Caco-2 (cell line): Measurements from ENCODE around the gene CDK15. TPM values are rescaled to one million over a fixed set of nuclear protein-coding genes. Genes with fewer than 3 reads are reported as not detected.
A peak's percentile ranks its signal among the peaks of the same experiment; 100 is the strongest.
"Not testable (repeated sequence)": the region's sequence is repeated elsewhere in the genome, so short reads cannot be mapped to it uniquely, and the experiment has no call there.

Experiments used
- BruUV-seq: library from RNA; stranded (reverse); fragments of 400-500 nt; replicated peaks from 2 replicates; lab custom pipeline; 2021; lab: Mats Ljungman, UMichigan
- CTCF ChIA-PET: fragments of 300-600 bp; sonication (Branson Sonifier 250); formaldehyde crosslinking; loops from one replicate; lab custom pipeline; 2022; ENCODE audit warnings: antibody characterized with exemption; lab: Charles Lee
- POLR2A ChIA-PET: fragments of 300-600 bp; sonication (Branson Sonifier 250); formaldehyde crosslinking; loops from one replicate; lab custom pipeline; 2022; ENCODE audit warnings: antibody characterized with exemption; lab: Charles Lee
- DNase-seq, 2 experiments: peaks; one replicate each; pipeline versions ENCODE4 v3.0.0 to v3.0.0-alpha.2; 2020 to 2022
- H3K27me3 ChIP-seq: replicated peaks from 2 replicates; pipeline ENCODE4 v1.6.0; 2011; ENCODE audit warnings: low read length; ENCODE audit not compliant: control insufficient read depth, insufficient read depth
- H3K36me3 ChIP-seq: 2 replicates; pipeline ENCODE4 v1.5.1; 2011; ENCODE audit warnings: low read length; ENCODE audit not compliant: control insufficient read depth, insufficient read depth
- H3K4me1 ChIP-seq: fragments of 250-450 bp; sonication (Bioruptor Pico); 2 replicates; pipeline ENCODE4 v1.5.1; 2020; ENCODE audit warnings: mild to moderate bottlenecking
- H3K4me3 ChIP-seq: 2 replicates; pipeline ENCODE4 v1.5.1; 2011; ENCODE audit warnings: low read depth, mild to moderate bottlenecking, control low read depth, low read length
- H3K9me3 ChIP-seq: fragments of 250-450 bp; sonication (Bioruptor Pico); 2 replicates; pipeline ENCODE4 v1.5.1; 2020; ENCODE audit warnings: mild to moderate bottlenecking, moderate library complexity
- H3K27ac Mint-ChIP-seq: one replicate; pipeline ENCODE4 v1.8.0; 2022; ENCODE audit warnings: mixed read lengths; ENCODE audit not compliant: unreplicated experiment
- H3K27me3 Mint-ChIP-seq: one replicate; pipeline ENCODE4 v1.8.0; 2022; ENCODE audit warnings: mixed read lengths; ENCODE audit not compliant: insufficient read depth, unreplicated experiment
- H3K36me3 Mint-ChIP-seq: one replicate; pipeline ENCODE4 v1.8.0; 2022; ENCODE audit warnings: mild to moderate bottlenecking, mixed read lengths; ENCODE audit not compliant: insufficient read depth, unreplicated experiment
- H3K4me1 Mint-ChIP-seq: one replicate; pipeline ENCODE4 v1.8.0; 2022; ENCODE audit warnings: low read depth, mixed read lengths; ENCODE audit not compliant: unreplicated experiment
- H3K4me3 Mint-ChIP-seq: one replicate; pipeline ENCODE4 v1.8.0; 2022; ENCODE audit warnings: mild to moderate bottlenecking, moderate library complexity, mixed read lengths; ENCODE audit not compliant: unreplicated experiment
- H3K9me3 Mint-ChIP-seq: one replicate; pipeline ENCODE4 v1.8.0; 2022; ENCODE audit warnings: mixed read lengths; ENCODE audit not compliant: unreplicated experiment
- CTCF ChIP-seq, 2 experiments: fragments of 200-600 bp in 1 of 2; IDR thresholded peaks; 1 replicate in 1 of 2; 2 replicates in 1 of 2; pipeline versions ENCODE4 v1.5.1 to v1.8.0; 2011 to 2022; ENCODE audit warnings: antibody characterized with exemption in 1 of 2, control low read depth in 1 of 2, inconsistent platforms in 1 of 2, low read depth in 1 of 2, low read length in 1 of 2, mild to moderate bottlenecking in 1 of 2, moderate library complexity in 1 of 2; ENCODE audit not compliant: insufficient read depth in 1 of 2, severe bottlenecking in 1 of 2, unreplicated experiment in 1 of 2
- intact Hi-C: fragments of 100-400 bp; cut with micrococcal nuclease; formaldehyde crosslinking; loops from one replicate; pipeline ENCODE4 v1.10.0; 2022; ENCODE audit not compliant: unreplicated experiment
- total RNA-seq: library from RNA; stranded (reverse); gene quantifications from 2 replicates; pipeline ENCODE4 v1.2.3, GENCODE V29; 2022

Gene CDK15
- total RNA-seq, 1 experiment from 2014 or later, result not detected

- no TSS peak for BruUV-seq
- Mint-ChIP-seq H3K36me3 (no peaks in the 10 kb centered on the region), H3K27ac (peak overlapping the region; percentile 36), H3K9me3 (no peaks in the 10 kb centered on the region), H3K4me1 (peaks cover 35% of the 10 kb centered on the region), H3K4me3 (no peak overlapping the region), H3K27me3 (no peaks in the 10 kb centered on the region)
- TF ChIP-seq CTCF (IDR thresholded peaks at IDR 0.05; ENCODE audit: insufficient read depth in 1 of 2, low read depth in 1 of 2, low read length in 1 of 2, severe bottlenecking in 1 of 2, unreplicated experiment in 1 of 2), result no peak
- no peaks in the 10 kb centered on the region for H3K36me3 ChIP-seq
- H3K27me3 ChIP-seq, result no peaks in the 10 kb centered on the region
- peaks cover 23% of the 10 kb centered on the region for H3K4me1 ChIP-seq
- intact Hi-C loops, result no loop called here
- no peak for DNase-seq
- CTCF ChIA-PET, result interaction anchor here (0.5 kb wide), 1 partner anchor 22 kb away, joined by 3 read pairs; no protein-coding TSS in a partner anchor
- no peaks in the 10 kb centered on the region for H3K9me3 ChIP-seq
- no peak overlapping the region for H3K4me3 ChIP-seq
- POLR2A ChIA-PET, result no interaction called here
Observed at GRCh38 chr2:201809633-201810032, 3.3 kb downstream of the CDK15 start.

- H3K27me3 Mint-ChIP-seq, BruUV-seq, H3K27me3 ChIP-seq, H3K36me3 Mint-ChIP-seq, intact Hi-C loops, H3K4me3 Mint-ChIP-seq, H3K27ac Mint-ChIP-seq, H3K9me3 Mint-ChIP-seq, H3K36me3 ChIP-seq, H3K9me3 ChIP-seq, POLR2A ChIA-PET, H3K4me3 ChIP-seq: not testable (repeated sequence)
- H3K4me1 Mint-ChIP-seq, result peaks cover 35% of the 10 kb centered on the region
- H3K4me1 ChIP-seq, result peaks cover 23% of the 10 kb centered on the region
- peak in 1 of 2 experiments; percentile 35 for DNase-seq
- CTCF ChIA-PET, result interaction anchor here (0.7 kb wide), 1 partner anchor 27 kb away, joined by 11 read pairs; no protein-coding TSS in a partner anchor
Observed at GRCh38 chr2:201810604-201811003, 4.3 kb downstream of the CDK15 start.

- H3K4me3 Mint-ChIP-seq, result no peak overlapping the region
- H3K36me3 ChIP-seq, result no peaks in the 10 kb centered on the region
- H3K4me3 ChIP-seq, result no peak overlapping the region
- no TSS peak for BruUV-seq
- intact Hi-C loops, result no loop called here
- peaks cover 14% of the 10 kb centered on the region for H3K4me1 Mint-ChIP-seq
- CTCF ChIA-PET, result no interaction called here
- H3K4me1 ChIP-seq, result peaks cover 19% of the 10 kb centered on the region
- no peak overlapping the region for H3K27ac Mint-ChIP-seq
- H3K9me3 Mint-ChIP-seq, result no peaks in the 10 kb centered on the region
- no peaks in the 10 kb centered on the region for H3K27me3 Mint-ChIP-seq
- DNase-seq, result no peak
- POLR2A ChIA-PET, result no interaction called here
- no peaks in the 10 kb centered on the region for H3K36me3 Mint-ChIP-seq
- TF ChIP-seq CTCF (IDR thresholded peaks at IDR 0.05; ENCODE audit: insufficient read depth in 1 of 2, low read depth in 1 of 2, low read length in 1 of 2, severe bottlenecking in 1 of 2, unreplicated experiment in 1 of 2), result no peak
- no peaks in the 10 kb centered on the region; the same call in 1 of the 2 replicates for H3K27me3 ChIP-seq
- no peaks in the 10 kb centered on the region for H3K9me3 ChIP-seq
Observed at GRCh38 chr2:201813996-201814760, 7.8 kb downstream of the CDK15 start.
